ENCODE results near the gene DLGAP1. TPM values are rescaled to one million over a fixed set of nuclear protein-coding genes. Genes with fewer than 3 reads are reported as not detected.

Gene DLGAP1
- total RNA-seq, 1 experiment from 2014 or later: 23.2 TPM

GRCh38 chr18:3665780-3666525 is 789.2 kb downstream of the DLGAP1 start:
- Histone ChIP-seq H3K23ac (ENCODE audit: insufficient read length, low read depth, low read length) (no peak overlapping the region), H3T11ph (ENCODE audit: low read length) (no peak overlapping the region), H4K91ac (ENCODE audit: insufficient read length, low read depth, low read length) (no peak overlapping the region), H3K4me1 (ENCODE audit: insufficient read depth, low read length) (peaks cover 4% of the 10 kb centered on the region; the same call in 1 of the 2 replicates), H2BK15ac (ENCODE audit: low read depth, low read length) (no peak overlapping the region), H2BK120ac (ENCODE audit: low read depth, low read length, poor library complexity, severe bottlenecking) (no peak overlapping the region), H3K56ac (ENCODE audit: insufficient read length, low read depth, low read length) (no peak overlapping the region), H2BK5ac (ENCODE audit: insufficient read length, low read length) (no peak overlapping the region), H3K79me2 (ENCODE audit: insufficient read depth, low read length) (no peaks in the 10 kb centered on the region), H2AK5ac (ENCODE audit: insufficient read length, low read length) (no peak overlapping the region), H3K14ac (ENCODE audit: insufficient read depth, low read length) (no peak overlapping the region), H4K5ac (ENCODE audit: insufficient read length, low read depth, low read length) (no peak overlapping the region), H2BK12ac (ENCODE audit: insufficient read length, low read depth, low read length) (no peak overlapping the region), H3K27ac (ENCODE audit: insufficient read length, low read depth, low read length) (no peak overlapping the region), H3K23me2 (ENCODE audit: insufficient read length, low read depth, low read length, poor library complexity, severe bottlenecking) (no peaks in the 10 kb centered on the region), H3K4ac (ENCODE audit: low read depth, low read length) (no peak overlapping the region), H3K4me2 (ENCODE audit: insufficient read depth, insufficient read length, low read length) (peak overlapping the region; percentile 23), H4K20me1 (ENCODE audit: control insufficient read depth, insufficient read depth, insufficient read length) (no peaks in the 10 kb centered on the region), H3K9ac (ENCODE audit: extremely low read depth, insufficient read length, low read length) (no peak overlapping the region), H2AFZ (ENCODE audit: low read length) (no peak overlapping the region), H4K8ac (replicated peaks; ENCODE audit: insufficient read length, low read depth, low read length) (no peak overlapping the region), H3K79me1 (ENCODE audit: insufficient read depth, low read depth, low read length, poor library complexity, severe bottlenecking) (no peaks in the 10 kb centered on the region), H3K9me3 (ENCODE audit: control insufficient read depth, low read depth, low read length) (no peaks in the 10 kb centered on the region), H2BK20ac (ENCODE audit: low read depth, low read length, poor library complexity, severe bottlenecking) (no peak overlapping the region), H3K18ac (ENCODE audit: insufficient read length, low read depth, low read length) (no peak overlapping the region), H3K27me3 (ENCODE audit: insufficient read depth, low read length) (no peaks in the 10 kb centered on the region)
- Mint-ChIP-seq H3K27me3 (ENCODE audit: low read depth) (no peaks in the 10 kb centered on the region), H3K4me3 (peak overlapping the region; percentile 50 to 78), H3K27ac (peak overlapping the region; percentile 94 to 98 (median 97)), H3K9me3 (peaks cover 7 to 8% of the 10 kb centered on the region in 2 experiments), H3K4me1 (peaks cover 27 to 38% of the 10 kb centered on the region in 2 experiments), H3K36me3 (ENCODE audit: insufficient read depth in 1 of 3, low read depth in 3 of 3) (peaks cover 6 to 23% (median 15%) of the 10 kb centered on the region in 3 experiments; a peak in 6 of 7 replicates)
- WGBS (ENCODE audit: extremely low coverage, insufficient read length, low lambda C conversion rate): no CpG with 5 or more reads among the region's 20 CpGs
- peak; percentile 85 for DNase-seq
- TF ChIP-seq CTCF (conservative IDR thresholded peaks at IDR 0.05): peak; percentile 96
